ENCODE data around the gene ACD. TPM values are rescaled to one million over a fixed set of nuclear protein-coding genes. Genes with fewer than 3 reads are reported as not detected.

Gene ACD
- total and polyA plus RNA-seq, 2 donors from 2014 or later: 15.2 to 20.0 TPM

GRCh38 chr16:67676516-67676915 lies 16.5 kb upstream of the ACD start:
- H3K9ac ChIP-seq (ENCODE audit: low read length in 3 of 3): no peak overlapping the region
- H3K4me1 ChIP-seq (ENCODE audit: control insufficient read depth in 2 of 3, insufficient read depth in 2 of 3, low read depth in 1 of 3, low read length in 3 of 3): peaks cover 0 to 20% (median 19%) of the 10 kb centered on the region in 3 donors
- no peaks in the 10 kb centered on the region for H3K27me3 ChIP-seq (ENCODE audit: control insufficient read depth, insufficient read depth, low read length)
- no peaks in the 10 kb centered on the region for H3K9me3 ChIP-seq (ENCODE audit: control insufficient read depth in 2 of 3, insufficient read depth in 1 of 3, low read length in 3 of 3)
- no peak overlapping the region for H3K27ac ChIP-seq (ENCODE audit: low read depth in 2 of 2, low read length in 2 of 2)
- FAIRE-seq (no peak), DNase-seq (no peak)
- H3K4me3 ChIP-seq (ENCODE audit: low read length in 3 of 3): no peak overlapping the region
- no peaks in the 10 kb centered on the region for H3K36me3 ChIP-seq (ENCODE audit: control insufficient read depth in 2 of 3, insufficient read depth in 3 of 3, low read length in 3 of 3)
- no peak for TF ChIP-seq CTCF (IDR thresholded peaks at IDR 0.05; ENCODE audit: borderline replicate concordance, extremely low read depth, insufficient read depth)
- intact Hi-C loops (cut with DNase I): loop anchor here (10.0 kb wide), 1 partner anchor 248 kb away; no protein-coding TSS in a partner anchor

- intact Hi-C loops (cut with DNase I): loop anchor here (10.0 kb wide), 1 partner anchor 249 kb away; no protein-coding TSS in a partner anchor
- Histone ChIP-seq H3K9me3 (ENCODE audit: control insufficient read depth in 2 of 3, insufficient read depth in 1 of 3, low read length in 3 of 3) (no peaks in the 10 kb centered on the region), H3K9ac (ENCODE audit: low read length in 3 of 3) (no peak overlapping the region), H3K4me3 (ENCODE audit: low read length in 3 of 3) (no peak overlapping the region), H3K36me3 (ENCODE audit: control insufficient read depth in 2 of 3, insufficient read depth in 3 of 3, low read length in 3 of 3) (no peaks in the 10 kb centered on the region), H3K27me3 (ENCODE audit: control insufficient read depth, insufficient read depth, low read length) (no peaks in the 10 kb centered on the region), H3K27ac (ENCODE audit: low read depth in 2 of 2, low read length in 2 of 2) (peak overlapping the region in 1 of 2 donors; percentile 11), H3K4me1 (ENCODE audit: control insufficient read depth in 2 of 3, insufficient read depth in 2 of 3, low read depth in 1 of 3, low read length in 3 of 3) (peaks cover 0 to 20% (median 19%) of the 10 kb centered on the region in 3 donors)
- no peak for TF ChIP-seq CTCF (IDR thresholded peaks at IDR 0.05; ENCODE audit: borderline replicate concordance, extremely low read depth, insufficient read depth)
- DNase-seq (no peak), FAIRE-seq (no peak)
Measured at GRCh38 chr16:67675999-67676398, 15.9 kb upstream of the ACD start.

DNA sequence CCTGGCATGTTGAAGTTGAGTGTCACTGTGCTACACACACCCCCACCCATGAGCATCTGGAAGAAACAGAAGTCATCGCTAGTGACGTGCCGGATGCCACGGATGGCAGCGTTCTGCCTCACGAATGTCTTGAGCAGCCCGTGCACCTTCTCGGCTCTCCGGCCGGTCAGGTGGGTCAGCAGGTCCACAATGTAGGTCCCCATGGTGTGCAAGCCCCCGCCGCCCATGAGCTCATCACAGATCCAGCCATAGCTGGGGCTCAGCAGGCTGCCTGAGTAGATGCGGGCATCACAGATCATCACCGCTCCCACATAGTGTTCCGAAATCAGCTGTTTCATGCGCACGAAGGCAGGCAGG lies 15.5 kb upstream of the ACD start:
- no peak for FAIRE-seq
- no peak overlapping the region for H3K4me3 ChIP-seq (ENCODE audit: low read length in 3 of 3)
- H3K27me3 ChIP-seq (ENCODE audit: control insufficient read depth, insufficient read depth, low read length): no peaks in the 10 kb centered on the region
- H3K9me3 ChIP-seq (ENCODE audit: control insufficient read depth in 2 of 3, insufficient read depth in 1 of 3, low read length in 3 of 3): no peaks in the 10 kb centered on the region
- H3K36me3 ChIP-seq (ENCODE audit: control insufficient read depth in 2 of 3, insufficient read depth in 3 of 3, low read length in 3 of 3): no peaks in the 10 kb centered on the region
- H3K9ac ChIP-seq (ENCODE audit: low read length in 3 of 3): no peak overlapping the region
- H3K4me1 ChIP-seq (ENCODE audit: control insufficient read depth in 2 of 3, insufficient read depth in 2 of 3, low read depth in 1 of 3, low read length in 3 of 3): peaks cover 0 to 20% (median 19%) of the 10 kb centered on the region in 3 donors
- no peak for TF ChIP-seq CTCF (IDR thresholded peaks at IDR 0.05; ENCODE audit: borderline replicate concordance, extremely low read depth, insufficient read depth)
- peak overlapping the region in 1 of 2 donors; percentile 11 for H3K27ac ChIP-seq (ENCODE audit: low read depth in 2 of 2, low read length in 2 of 2)
- intact Hi-C loops (cut with DNase I): loop anchor here (10.0 kb wide), 1 partner anchor 249 kb away; no protein-coding TSS in a partner anchor
- peak in 1 of 5 donors; percentile 66 for DNase-seq

All from kidney (tissue), 14 donors.